HG03571 (cell line): ENCODE results near the gene NSDHL.

Experiments
- ATAC-seq: cut with Tn5 transposase; IDR thresholded peaks from one replicate; pipeline ENCODE4 v1.9.1; 2021; ENCODE audit not compliant: unreplicated experiment

NSDHL gene

GRCh38 chrX:152843852-152844251 is 13.0 kb downstream of the NSDHL start:
- ATAC-seq, result no peak

GRCh38 chrX:152844256-152844655 is 13.4 kb downstream of the NSDHL start:
- ATAC-seq, result no peak

GRCh38 chrX:152845618-152846240 is 14.9 kb downstream of the NSDHL start:
- no peak for ATAC-seq

- no peak for ATAC-seq
These were observed 16.4 kb downstream of the NSDHL start for GRCh38 chrX:152847281-152847680.

GRCh38 chrX:152850465-152850864 is 19.6 kb downstream of the NSDHL start:
- no peak for ATAC-seq

GRCh38 chrX:152853986-152854385 is 23.1 kb downstream of the NSDHL start:
- no peak for ATAC-seq

GRCh38 chrX:152861116-152861515 is 30.3 kb downstream of the NSDHL start:
- no peak for ATAC-seq

- ATAC-seq, result no peak
These were observed 31.0 kb downstream of the NSDHL start for GRCh38 chrX:152861826-152862225.

GRCh38 chrX:152865232-152865920 is 34.5 kb downstream of the NSDHL start:
- no peak for ATAC-seq

GRCh38 chrX:152866386-152866785 is 35.5 kb downstream of the NSDHL start:
- ATAC-seq, result no peak

- ATAC-seq, result no peak
These were observed 39.1 kb downstream of the NSDHL start for GRCh38 chrX:152869972-152870371.

GRCh38 chrX:152871260-152871659 is 40.4 kb downstream of the NSDHL start:
- no peak for ATAC-seq

GRCh38 chrX:152872522-152872921 is 41.7 kb downstream of the NSDHL start:
- no peak for ATAC-seq

- no peak for ATAC-seq
These were observed 42.5 kb downstream of the NSDHL start for GRCh38 chrX:152873361-152873760.

- no peak for ATAC-seq
These were observed 46.3 kb downstream of the NSDHL start for GRCh38 chrX:152876931-152877840.

GRCh38 chrX:152878976-152879755 is 48.3 kb downstream of the NSDHL start:
- ATAC-seq, result no peak

- ATAC-seq, result no peak
These were observed 50.4 kb downstream of the NSDHL start for GRCh38 chrX:152881289-152881688.

- no peak for ATAC-seq
These were observed 53.3 kb downstream of the NSDHL start for GRCh38 chrX:152884171-152884570.

- ATAC-seq, result no peak
These were observed 55.9 kb downstream of the NSDHL start for GRCh38 chrX:152886716-152887115.

- no peak for ATAC-seq
These were observed 61.6 kb downstream of the NSDHL start for GRCh38 chrX:152892499-152892898.
